Astrocyte (in vitro differentiated cells and primary cell): Measurements from ENCODE around the gene MATN4. TPM values are rescaled to one million over a fixed set of nuclear protein-coding genes. Genes with fewer than 3 reads are reported as not detected.

Experiments
- DNase-seq: peaks from one replicate; pipeline ENCODE4 v3.0.0-alpha.2; 2010; ENCODE audit warnings: low read depth
- FAIRE-seq: peaks from 2 replicates; lab custom pipeline; 2011; peaks lifted over from hg19 to GRCh38; lab: Jason Lieb, UNC
- H2AFZ ChIP-seq: 2 replicates; pipeline ENCODE4 v1.6.0; 2012; ENCODE audit warnings: low read depth, low read length, inconsistent platforms
- H3K27ac ChIP-seq: 2 replicates; pipeline ENCODE4 v1.5.1; 2011; ENCODE audit warnings: low read depth, low read length, inconsistent platforms
- H3K27me3 ChIP-seq: 2 replicates; pipeline ENCODE4 v1.6.0; 2011; ENCODE audit warnings: low read length, inconsistent platforms; ENCODE audit not compliant: insufficient read depth
- H3K36me3 ChIP-seq: 2 replicates; pipeline ENCODE4 v1.5.1; 2011; ENCODE audit warnings: low read length, inconsistent platforms; ENCODE audit not compliant: insufficient read depth
- H3K4me1 ChIP-seq: 2 replicates; pipeline ENCODE4 v1.5.1; 2011; ENCODE audit warnings: low read length, inconsistent platforms; ENCODE audit not compliant: insufficient read depth
- H3K4me2 ChIP-seq: 2 replicates; pipeline ENCODE4 v1.6.0; 2012; ENCODE audit warnings: low read length, inconsistent platforms
- H3K4me3 ChIP-seq: 2 replicates; pipeline ENCODE4 v1.5.1; 2011; ENCODE audit warnings: low read depth, mild to moderate bottlenecking, low read length, inconsistent platforms; ENCODE audit not compliant: insufficient read depth
- H3K79me2 ChIP-seq: 2 replicates; pipeline ENCODE4 v1.6.0; 2012; ENCODE audit warnings: mild to moderate bottlenecking, low read length, inconsistent platforms; ENCODE audit not compliant: insufficient read depth
- H3K9ac ChIP-seq: 2 replicates; pipeline ENCODE4 v1.6.0; 2012; ENCODE audit warnings: mild to moderate bottlenecking, low read length, inconsistent platforms
- H3K9me3 ChIP-seq: 2 replicates; pipeline ENCODE4 v1.5.1; 2012; ENCODE audit warnings: low read depth, mild to moderate bottlenecking, low read length, inconsistent platforms; ENCODE audit not compliant: insufficient read depth
- H4K20me1 ChIP-seq: 2 replicates; pipeline ENCODE4 v1.6.0; 2012; ENCODE audit warnings: low read length, inconsistent platforms; ENCODE audit not compliant: insufficient read depth
- H3K27ac Mint-ChIP-seq: one replicate; pipeline ENCODE4 v1.8.0; 2021; ENCODE audit warnings: mild to moderate bottlenecking, mixed read lengths; ENCODE audit not compliant: unreplicated experiment
- H3K27me3 Mint-ChIP-seq: one replicate; pipeline ENCODE4 v1.8.0; 2021; ENCODE audit warnings: low read depth, mixed read lengths; ENCODE audit not compliant: unreplicated experiment
- H3K36me3 Mint-ChIP-seq: one replicate; pipeline ENCODE4 v1.8.0; 2021; ENCODE audit warnings: low read depth, mixed read lengths; ENCODE audit not compliant: unreplicated experiment
- H3K4me1 Mint-ChIP-seq: one replicate; pipeline ENCODE4 v1.8.0; 2021; ENCODE audit warnings: low read depth, mixed read lengths; ENCODE audit not compliant: unreplicated experiment
- H3K4me3 Mint-ChIP-seq: one replicate; pipeline ENCODE4 v1.8.0; 2021; ENCODE audit warnings: mild to moderate bottlenecking, moderate library complexity, mixed read lengths; ENCODE audit not compliant: unreplicated experiment
- H3K9me3 Mint-ChIP-seq: one replicate; pipeline ENCODE4 v1.8.0; 2021; ENCODE audit warnings: mild to moderate bottlenecking, mixed read lengths; ENCODE audit not compliant: unreplicated experiment
- CTCF ChIP-seq: IDR thresholded peaks from 2 replicates; pipeline ENCODE4 v1.5.1; 2011; ENCODE audit warnings: low read depth, mild to moderate bottlenecking, inconsistent platforms, low read length, moderate library complexity; ENCODE audit not compliant: insufficient read depth
- EZH2 ChIP-seq: IDR thresholded peaks from 2 replicates; pipeline ENCODE4 v1.6.1; 2012; ENCODE audit warnings: mild to moderate bottlenecking, low read length, inconsistent platforms; ENCODE audit not compliant: insufficient read depth
- total RNA-seq: library from RNA; stranded (reverse); gene quantifications from 2 replicates; pipeline ENCODE4 v1.2.1, GENCODE V29; 2021

MATN4 gene
- total RNA-seq, 1 donor from 2014 or later, result 0.20 TPM

DNA sequence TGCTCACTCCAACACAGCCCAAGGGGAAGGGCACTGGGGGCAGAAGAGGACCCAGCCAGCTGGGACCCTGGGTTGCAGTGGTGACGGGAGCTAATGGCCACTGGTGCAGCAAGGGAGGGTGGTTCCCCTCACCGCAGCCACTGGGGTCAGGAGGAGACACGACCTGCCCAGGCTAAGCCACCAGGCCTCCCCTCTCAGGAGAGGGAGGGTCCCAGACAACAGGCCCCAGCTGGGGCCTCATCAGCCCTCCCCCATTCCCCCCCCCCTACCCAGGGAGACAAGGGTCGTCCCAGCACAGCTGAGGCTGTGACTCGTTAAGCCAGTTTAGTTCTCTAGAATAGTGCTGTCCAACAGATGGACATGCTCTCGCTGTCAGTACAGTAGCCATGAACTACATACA is 17.3 kb upstream of the MATN4 start:
- no peak overlapping the region for H3K27ac ChIP-seq
- H2AFZ ChIP-seq, result no peak overlapping the region
- Mint-ChIP-seq H3K27me3 (no peaks in the 10 kb centered on the region), H3K36me3 (peaks cover 17% of the 10 kb centered on the region), H3K4me3 (no peak overlapping the region), H3K27ac (no peak overlapping the region), H3K9me3 (no peaks in the 10 kb centered on the region), H3K4me1 (peaks cover 8% of the 10 kb centered on the region)
- FAIRE-seq (no peak), DNase-seq (no peak)
- no peak overlapping the region for H3K9ac ChIP-seq
- no peaks in the 10 kb centered on the region for H3K9me3 ChIP-seq
- H3K4me1 ChIP-seq, result no peaks in the 10 kb centered on the region
- H3K4me3 ChIP-seq, result no peak overlapping the region
- H3K27me3 ChIP-seq, result no peaks in the 10 kb centered on the region
- H3K79me2 ChIP-seq, result peaks cover 13% of the 10 kb centered on the region
- no peak overlapping the region for H3K4me2 ChIP-seq
- H3K36me3 ChIP-seq, result peaks cover 47% of the 10 kb centered on the region
- peaks cover 47% of the 10 kb centered on the region for H4K20me1 ChIP-seq
- no peak for TF ChIP-seq CTCF
- TF ChIP-seq EZH2, result no peak

DNA sequence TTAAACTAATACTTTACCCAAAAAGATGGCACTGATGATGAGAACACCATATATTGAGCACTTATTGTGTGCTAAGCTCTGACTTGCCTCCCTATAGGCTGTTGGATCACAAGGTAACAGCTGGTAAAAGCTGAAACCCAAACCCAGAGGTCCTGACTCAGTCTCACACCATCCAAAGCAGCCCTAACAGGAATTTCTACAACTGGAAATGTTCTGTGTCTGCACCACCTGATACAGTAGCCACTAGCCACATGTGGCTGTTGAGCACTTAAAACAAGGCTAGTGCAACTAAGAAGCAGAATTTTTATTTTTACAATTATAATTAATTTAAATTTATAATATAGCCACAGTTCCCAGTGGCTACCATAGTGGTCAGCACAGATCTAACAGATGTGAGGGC is 15.6 kb upstream of the MATN4 start:
- TF ChIP-seq EZH2, result no peak
- no peak for TF ChIP-seq CTCF
- FAIRE-seq, result no peak
- H3K27ac ChIP-seq, result no peak overlapping the region

DNA sequence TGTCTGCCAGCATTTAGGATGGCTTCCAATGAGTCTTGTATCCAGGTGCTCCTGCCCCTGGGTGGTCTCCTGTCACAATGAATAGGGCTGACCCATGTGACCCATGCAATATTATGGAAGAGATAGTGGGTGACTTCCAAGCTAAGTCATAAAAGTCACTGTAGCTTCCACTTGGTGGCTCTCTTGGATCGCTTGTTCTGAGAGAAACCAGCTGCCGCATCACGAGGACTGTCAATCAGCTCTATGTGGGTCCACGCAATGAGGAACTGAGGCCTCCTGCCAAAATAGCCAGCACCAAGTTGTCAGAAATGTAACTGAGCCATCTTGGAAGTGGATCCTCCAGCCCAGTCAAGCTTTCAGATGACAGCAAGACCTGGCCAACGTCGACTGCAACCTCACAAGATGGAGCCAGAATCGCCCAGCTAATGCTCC is 14.9 kb upstream of the MATN4 start:
- H3K4me3 ChIP-seq, result no peak overlapping the region
- Mint-ChIP-seq H3K27ac (no peak overlapping the region), H3K36me3 (peaks cover 11% of the 10 kb centered on the region), H3K9me3 (no peaks in the 10 kb centered on the region), H3K4me1 (peaks cover 8% of the 10 kb centered on the region), H3K4me3 (no peak overlapping the region), H3K27me3 (peaks cover 3% of the 10 kb centered on the region)
- DNase-seq (no peak), FAIRE-seq (no peak)
- no peak overlapping the region for H3K27ac ChIP-seq
- H3K27me3 ChIP-seq, result peaks cover 2% of the 10 kb centered on the region
- no peaks in the 10 kb centered on the region for H3K9me3 ChIP-seq
- no peak overlapping the region for H3K9ac ChIP-seq
- H2AFZ ChIP-seq, result no peak overlapping the region
- H3K36me3 ChIP-seq, result peaks cover 23% of the 10 kb centered on the region
- H3K79me2 ChIP-seq, result no peaks in the 10 kb centered on the region
- peaks cover 23% of the 10 kb centered on the region for H4K20me1 ChIP-seq
- H3K4me1 ChIP-seq, result no peaks in the 10 kb centered on the region
- TF ChIP-seq EZH2, result no peak
- peak; percentile 5 for TF ChIP-seq CTCF
- H3K4me2 ChIP-seq, result no peak overlapping the region

More for the DNA sequence above, 15.6 kb upstream of the MATN4 start:
- Histone ChIP-seq H3K36me3 (peaks cover 31% of the 10 kb centered on the region), H3K9me3 (no peaks in the 10 kb centered on the region), H3K4me3 (no peak overlapping the region), H2AFZ (no peak overlapping the region), H3K4me2 (no peak overlapping the region), H3K9ac (no peak overlapping the region), H3K79me2 (peaks cover 3% of the 10 kb centered on the region), H4K20me1 (peaks cover 31% of the 10 kb centered on the region), H3K4me1 (no peaks in the 10 kb centered on the region), H3K27me3 (no peaks in the 10 kb centered on the region)
- Mint-ChIP-seq H3K27ac (no peak overlapping the region), H3K36me3 (peaks cover 14% of the 10 kb centered on the region), H3K9me3 (no peaks in the 10 kb centered on the region), H3K4me3 (no peak overlapping the region), H3K27me3 (no peaks in the 10 kb centered on the region), H3K4me1 (peaks cover 8% of the 10 kb centered on the region)
- no peak for DNase-seq
